Osteocyte (in vitro differentiated cells): ENCODE results near the gene DCAF16. TPM values are rescaled to one million over a fixed set of nuclear protein-coding genes. Genes with fewer than 3 reads are reported as not detected.

ENCODE experiments used
- DNase-seq: peaks from one replicate; pipeline ENCODE4 v3.0.0; 2021; ENCODE audit warnings: mixed read lengths; ENCODE audit not compliant: unreplicated experiment; ENCODE audit errors: extremely low spot score
- H3K27ac Mint-ChIP-seq: one replicate; pipeline ENCODE4 v1.8.0; 2021; ENCODE audit warnings: mild to moderate bottlenecking, mixed read lengths; ENCODE audit not compliant: unreplicated experiment
- H3K27me3 Mint-ChIP-seq: one replicate; pipeline ENCODE4 v1.8.0; 2021; ENCODE audit warnings: mixed read lengths; ENCODE audit not compliant: unreplicated experiment
- H3K36me3 Mint-ChIP-seq: one replicate; pipeline ENCODE4 v1.8.0; 2021; ENCODE audit warnings: mixed read lengths; ENCODE audit not compliant: unreplicated experiment
- H3K4me1 Mint-ChIP-seq: one replicate; pipeline ENCODE4 v1.8.0; 2021; ENCODE audit warnings: mixed read lengths; ENCODE audit not compliant: unreplicated experiment
- H3K4me3 Mint-ChIP-seq: one replicate; pipeline ENCODE4 v1.8.0; 2021; ENCODE audit warnings: mild to moderate bottlenecking, moderate library complexity, mixed read lengths; ENCODE audit not compliant: unreplicated experiment
- H3K9me3 Mint-ChIP-seq: one replicate; pipeline ENCODE4 v1.8.0; 2021; ENCODE audit warnings: mixed read lengths; ENCODE audit not compliant: unreplicated experiment
- total RNA-seq: library from RNA; stranded (reverse); gene quantifications from 2 replicates; pipeline ENCODE4 v1.2.1, GENCODE V29; 2021
- TF ChIP-seq, protein P1 (sequence below): fragments of 200-600 bp; sonication (generic); IDR thresholded peaks from 2 replicates; pipeline ENCODE4 v1.5.0; 2021; ENCODE audit warnings: antibody characterized with exemption, mild to moderate bottlenecking, moderate library complexity

DCAF16 gene
- total RNA-seq, 1 donor from 2014 or later, result 53.0 TPM

DNA sequence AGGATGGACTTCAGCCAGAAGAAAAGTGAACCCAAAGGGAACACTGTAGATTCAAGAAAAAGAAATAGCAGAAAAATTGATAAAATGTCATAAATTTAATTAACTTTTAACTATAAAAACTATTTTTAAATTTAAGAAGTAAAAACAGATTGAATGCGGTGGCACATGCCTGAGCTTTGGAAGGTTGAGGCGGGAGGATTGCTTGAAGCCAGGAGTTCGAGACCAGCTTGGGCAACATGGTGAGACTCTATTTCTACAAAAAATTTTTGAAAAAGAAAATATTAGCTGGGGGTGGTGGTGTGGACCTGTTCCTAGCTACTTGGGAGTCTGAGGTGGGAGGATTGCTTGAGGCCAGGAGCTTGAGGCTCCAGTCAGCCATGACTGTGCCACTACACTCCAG is 32.1 kb downstream of the DCAF16 start:
- H3K4me1 Mint-ChIP-seq, result peaks cover 14% of the 10 kb centered on the region
- H3K27ac Mint-ChIP-seq, result no peak overlapping the region
- no peak for DNase-seq
- H3K4me3 Mint-ChIP-seq, result no peak overlapping the region
- no peaks in the 10 kb centered on the region for H3K9me3 Mint-ChIP-seq
- H3K27me3 Mint-ChIP-seq, result peaks cover 43% of the 10 kb centered on the region
- TF ChIP-seq, protein P1, sequence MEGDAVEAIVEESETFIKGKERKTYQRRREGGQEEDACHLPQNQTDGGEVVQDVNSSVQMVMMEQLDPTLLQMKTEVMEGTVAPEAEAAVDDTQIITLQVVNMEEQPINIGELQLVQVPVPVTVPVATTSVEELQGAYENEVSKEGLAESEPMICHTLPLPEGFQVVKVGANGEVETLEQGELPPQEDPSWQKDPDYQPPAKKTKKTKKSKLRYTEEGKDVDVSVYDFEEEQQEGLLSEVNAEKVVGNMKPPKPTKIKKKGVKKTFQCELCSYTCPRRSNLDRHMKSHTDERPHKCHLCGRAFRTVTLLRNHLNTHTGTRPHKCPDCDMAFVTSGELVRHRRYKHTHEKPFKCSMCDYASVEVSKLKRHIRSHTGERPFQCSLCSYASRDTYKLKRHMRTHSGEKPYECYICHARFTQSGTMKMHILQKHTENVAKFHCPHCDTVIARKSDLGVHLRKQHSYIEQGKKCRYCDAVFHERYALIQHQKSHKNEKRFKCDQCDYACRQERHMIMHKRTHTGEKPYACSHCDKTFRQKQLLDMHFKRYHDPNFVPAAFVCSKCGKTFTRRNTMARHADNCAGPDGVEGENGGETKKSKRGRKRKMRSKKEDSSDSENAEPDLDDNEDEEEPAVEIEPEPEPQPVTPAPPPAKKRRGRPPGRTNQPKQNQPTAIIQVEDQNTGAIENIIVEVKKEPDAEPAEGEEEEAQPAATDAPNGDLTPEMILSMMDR, result no peak
- H3K36me3 Mint-ChIP-seq, result no peaks in the 10 kb centered on the region

DNA sequence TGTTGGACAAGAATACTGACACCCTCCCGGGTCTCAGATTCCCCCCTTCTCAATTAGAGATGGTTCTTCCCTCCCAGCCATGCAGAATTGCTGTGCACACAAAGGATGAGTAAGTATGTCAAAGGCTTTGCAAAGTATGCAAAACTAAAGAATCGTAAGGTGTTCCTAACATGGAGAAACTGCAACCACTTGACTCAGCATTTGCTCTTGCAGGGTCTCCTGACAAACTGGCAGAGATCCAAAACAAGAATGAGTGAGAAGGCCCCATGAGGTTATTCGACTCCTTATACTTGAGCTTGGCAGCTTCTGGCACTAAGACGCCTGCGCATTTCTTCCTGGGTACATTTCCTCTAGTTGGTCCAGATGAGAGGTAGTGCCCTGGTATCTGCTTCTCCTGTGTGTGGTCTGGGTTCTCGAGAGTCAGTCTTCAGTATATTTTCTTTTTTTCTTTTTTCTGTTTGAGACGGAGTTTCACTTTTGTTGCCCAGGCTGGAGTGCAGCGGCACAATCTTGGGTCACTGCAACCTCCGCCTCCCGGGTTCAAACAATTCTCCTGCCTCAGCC is 37.3 kb downstream of the DCAF16 start:
- no peaks in the 10 kb centered on the region for H3K4me1 Mint-ChIP-seq
- H3K36me3 Mint-ChIP-seq, result no peaks in the 10 kb centered on the region
- H3K9me3 Mint-ChIP-seq, result no peaks in the 10 kb centered on the region
- H3K27ac Mint-ChIP-seq, result no peak overlapping the region
- DNase-seq, result no peak
- H3K27me3 Mint-ChIP-seq, result peaks cover 11% of the 10 kb centered on the region
- H3K4me3 Mint-ChIP-seq, result no peak overlapping the region
- TF ChIP-seq, protein P1, result no peak

DNA sequence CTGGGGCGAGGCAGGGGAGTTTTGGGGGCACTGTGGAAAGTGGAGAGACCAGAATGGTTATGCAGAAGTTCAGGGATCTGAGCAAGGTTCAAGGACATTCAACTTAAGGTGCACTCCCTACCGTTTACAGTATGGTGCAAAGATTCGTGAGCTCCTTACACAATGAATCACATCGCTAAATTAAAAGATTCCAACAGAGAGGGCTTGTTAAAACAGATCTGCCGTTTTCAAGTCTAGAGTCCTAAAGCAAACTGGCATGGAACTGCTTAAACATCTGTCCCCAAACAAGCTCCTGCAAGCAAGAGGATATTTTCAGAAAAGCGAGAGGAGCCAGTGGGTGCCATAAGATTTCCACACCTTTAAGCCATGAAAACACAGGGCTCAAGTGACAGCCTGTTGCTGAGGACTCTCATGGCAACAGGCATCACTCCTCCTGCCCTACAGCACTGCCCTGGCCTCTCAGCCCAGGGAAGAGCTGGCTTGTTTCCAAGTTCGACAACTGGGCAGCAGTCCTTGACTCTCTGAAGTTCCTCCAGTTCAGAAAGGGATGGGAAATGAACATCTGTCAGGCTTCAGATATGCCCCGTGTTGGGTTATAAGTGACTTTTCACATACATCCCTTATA is 39.2 kb downstream of the DCAF16 start:
- H3K27ac Mint-ChIP-seq, result no peak overlapping the region
- DNase-seq, result no peak
- TF ChIP-seq, protein P1, result no peak
- H3K9me3 Mint-ChIP-seq, result no peaks in the 10 kb centered on the region
- H3K27me3 Mint-ChIP-seq, result peaks cover 2% of the 10 kb centered on the region
- no peaks in the 10 kb centered on the region for H3K4me1 Mint-ChIP-seq
- H3K36me3 Mint-ChIP-seq, result no peaks in the 10 kb centered on the region
- no peak overlapping the region for H3K4me3 Mint-ChIP-seq

DNA sequence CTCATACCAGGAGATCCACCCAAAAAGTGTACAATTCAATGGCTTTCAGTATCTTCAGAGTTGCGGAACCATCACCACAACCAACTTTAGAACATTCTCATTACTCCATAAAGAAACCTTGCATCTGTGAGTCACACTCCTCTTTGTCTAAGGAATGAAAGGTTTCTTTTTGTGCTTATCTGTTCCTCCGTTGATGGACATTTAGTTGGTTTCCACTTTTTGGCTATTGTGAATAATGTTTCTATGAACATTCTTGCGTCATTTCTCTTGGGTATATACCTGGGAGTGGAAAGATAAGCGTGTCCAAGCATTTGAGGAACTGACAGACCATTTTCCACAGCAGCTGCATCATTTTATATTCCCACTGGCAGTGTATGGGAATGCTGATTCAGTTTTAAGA is 39.7 kb downstream of the DCAF16 start:
- TF ChIP-seq, protein P1, result no peak
- H3K27me3 Mint-ChIP-seq, result peaks cover 2% of the 10 kb centered on the region
- DNase-seq, result no peak
- H3K27ac Mint-ChIP-seq, result no peak overlapping the region
- no peak overlapping the region for H3K4me3 Mint-ChIP-seq
- H3K36me3 Mint-ChIP-seq, result no peaks in the 10 kb centered on the region
- no peaks in the 10 kb centered on the region for H3K9me3 Mint-ChIP-seq
- H3K4me1 Mint-ChIP-seq, result no peaks in the 10 kb centered on the region

DNA sequence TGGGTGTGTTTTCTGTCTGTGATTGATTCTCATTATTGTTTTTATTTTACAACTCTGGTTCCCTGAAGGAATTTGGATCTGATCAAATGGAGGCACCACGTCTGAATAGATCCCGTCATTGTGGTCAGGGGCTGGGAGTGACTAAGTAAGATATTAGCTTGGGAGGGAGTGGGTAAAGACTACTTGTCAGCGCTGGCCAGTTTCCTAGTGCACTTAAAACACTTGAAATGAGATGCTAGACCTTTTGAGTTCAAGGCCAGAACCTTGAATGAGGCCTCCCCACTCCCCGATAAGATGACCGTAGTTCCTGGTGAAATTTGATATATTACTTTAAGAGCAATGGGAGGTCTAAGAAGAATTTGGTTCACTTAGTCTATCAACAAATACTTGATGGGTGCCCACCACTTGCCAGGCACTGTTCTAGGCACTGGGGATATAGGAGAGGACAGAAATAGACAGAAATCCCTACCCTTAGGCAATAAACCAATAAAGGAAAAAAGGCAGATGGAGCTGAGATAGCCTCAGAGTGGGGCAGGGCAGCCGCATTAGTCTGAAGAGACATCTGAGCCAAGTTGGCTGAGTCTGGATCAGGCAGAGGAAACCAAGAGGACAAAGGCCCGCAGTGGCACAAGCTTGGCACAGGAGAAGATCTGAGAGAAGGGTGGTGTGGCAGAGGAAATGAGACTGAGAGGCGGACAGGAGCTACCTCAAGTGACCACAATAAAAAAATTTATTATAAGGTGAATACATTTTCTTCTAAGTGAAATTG is 41.0 kb downstream of the DCAF16 start:
- H3K36me3 Mint-ChIP-seq, result no peaks in the 10 kb centered on the region
- no peak for DNase-seq
- peaks cover 2% of the 10 kb centered on the region for H3K27me3 Mint-ChIP-seq

More for the DNA sequence above, 41.0 kb downstream of the DCAF16 start:
- H3K9me3 Mint-ChIP-seq, result no peaks in the 10 kb centered on the region
- no peak overlapping the region for H3K27ac Mint-ChIP-seq
- H3K4me3 Mint-ChIP-seq, result no peak overlapping the region
- no peaks in the 10 kb centered on the region for H3K4me1 Mint-ChIP-seq
- TF ChIP-seq, protein P1, result no peak
